ENCODE data around the gene IFI27. TPM values are rescaled to one million over a fixed set of nuclear protein-coding genes. Genes with fewer than 3 reads are reported as not detected.

The IFI27 gene
- total and polyA plus RNA-seq, 2 of the 4 experiments (the other 2 are of a cell fraction): under 0.01 to 0.60 TPM

DNA sequence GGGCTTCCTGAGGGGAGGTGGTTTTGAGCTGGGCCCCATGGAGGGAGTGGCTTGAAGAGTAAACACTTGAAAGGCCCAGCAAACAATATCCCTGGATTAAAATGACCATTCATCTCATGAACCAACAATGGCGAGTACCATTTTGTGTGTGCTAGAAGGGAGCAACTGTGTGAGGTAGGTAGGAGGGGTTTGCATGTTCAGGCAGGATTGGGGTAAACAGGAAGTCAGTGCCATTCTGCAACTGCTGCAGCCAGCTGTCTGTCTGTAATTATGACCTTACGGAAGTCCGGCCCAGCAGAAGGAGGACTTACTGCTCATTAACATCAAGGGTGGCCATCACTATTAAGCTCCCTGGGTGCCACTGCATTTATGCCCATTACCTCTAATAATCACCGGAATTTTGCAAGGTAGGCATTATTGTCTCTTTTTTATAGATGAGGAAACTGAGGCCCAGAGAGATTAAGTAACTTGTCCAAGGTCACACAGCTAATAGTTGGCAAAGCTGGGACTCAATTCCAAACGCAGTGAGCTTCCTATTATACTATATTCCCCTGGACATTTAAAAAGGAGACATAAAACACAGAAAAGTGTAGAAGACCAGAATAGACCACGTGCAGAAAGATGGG, 35.5 kb downstream of the IFI27 start:
- H2BK120ac ChIP-seq (ENCODE audit: low read depth, low read length): no peak overlapping the region
- H4K8ac ChIP-seq (ENCODE audit: low read depth in 2 of 2, low read length in 2 of 2): no peak overlapping the region
- H4K20me1 ChIP-seq (ENCODE audit: insufficient read depth, low read length): no peaks in the 10 kb centered on the region
- POLR2A ChIA-PET (ENCODE audit: unreplicated experiment): no interaction called here
- no peak overlapping the region for H3K4me3 ChIP-seq (ENCODE audit: insufficient read depth, low read depth, low read length)
- no peak overlapping the region for H4K91ac ChIP-seq (ENCODE audit: insufficient read depth, low read depth, low read length)
- no peak for ATAC-seq (ENCODE audit: low read depth)
- in situ Hi-C loops (cut with MboI; ENCODE audit: low sequenced_read_pairs) (no loop called here), intact Hi-C loops (cut with micrococcal nuclease) (no loop called here), dilution Hi-C loops (cut with HindIII; ENCODE audit: low sequenced_read_pairs, unreplicated experiment) (no loop called here)
- H3K4me2 ChIP-seq (ENCODE audit: low read depth, low read length): no peak overlapping the region
- no peak overlapping the region for H3K56ac ChIP-seq (ENCODE audit: extremely low read depth, insufficient read depth, low read length)
- H4K5ac ChIP-seq (ENCODE audit: low read depth, low read length): no peak overlapping the region
- no peaks in the 10 kb centered on the region for H3K9me1 ChIP-seq (ENCODE audit: insufficient read depth, low read length)
- BruUV-seq (replicated peaks): no TSS peak
- WGBS, 2 experiments (ENCODE audit: extremely low coverage in 2 of 2, insufficient read length in 1 of 2): 20% methylated on average over 2 of the region's 6 CpGs; no CpG with 5 or more reads in 1 of the 2 experiments
- H2BK15ac ChIP-seq (ENCODE audit: low read depth, low read length): no peak overlapping the region
- H3K27me3 ChIP-seq (ENCODE audit: control insufficient read depth, insufficient read depth, low read length): no peaks in the 10 kb centered on the region; the same call in 1 of the 2 replicates
- no peak for DNase-seq
- no peaks in the 10 kb centered on the region for H3K4me1 ChIP-seq (ENCODE audit: control insufficient read depth, insufficient read depth, low read length)
- no peak overlapping the region for H3K27ac ChIP-seq (ENCODE audit: insufficient read depth, low read length)
- H3K4ac ChIP-seq (ENCODE audit: low read depth, low read length): no peak overlapping the region
- no peak overlapping the region; the same call in 1 of the 2 replicates for H3K23ac ChIP-seq (ENCODE audit: low read depth, low read length)
- no peak overlapping the region for H2AK9ac ChIP-seq (replicated peaks; ENCODE audit: low read depth, low read length, poor library complexity)
- no peaks in the 10 kb centered on the region for H3K79me1 ChIP-seq (ENCODE audit: low read depth in 1 of 2, low read length in 2 of 2)
- H3K36me3 ChIP-seq (ENCODE audit: control insufficient read depth, insufficient read depth, low read length): no peaks in the 10 kb centered on the region
- no peak overlapping the region for H3K14ac ChIP-seq (replicated peaks; ENCODE audit: low read depth, low read length)
- H3K18ac ChIP-seq (ENCODE audit: low read depth, low read length): no peak overlapping the region
- no peak overlapping the region for H2AFZ ChIP-seq (replicated peaks; ENCODE audit: low read length, poor library complexity)
- H2BK20ac ChIP-seq (ENCODE audit: low read depth, low read length): no peak overlapping the region
- H3K9ac ChIP-seq (ENCODE audit: low read depth, low read length): no peak overlapping the region
- no peaks in the 10 kb centered on the region for H3K9me3 ChIP-seq (ENCODE audit: control insufficient read depth, insufficient read depth, low read length)
- CTCF ChIA-PET: interaction anchor here (1.1 kb wide), 1 partner anchor 10 kb away, joined by 3 read pairs; no protein-coding TSS in a partner anchor
- no peak overlapping the region for H2BK5ac ChIP-seq (ENCODE audit: low read depth, low read length, poor library complexity, severe bottlenecking)
- H2AK5ac ChIP-seq (ENCODE audit: low read depth, low read length): no peak overlapping the region
- TF ChIP-seq CEBPB (IDR thresholded peaks at IDR 0.05; ENCODE audit: low read depth, low read length) (no peak), RCOR1 (IDR thresholded peaks at IDR 0.05; ENCODE audit: insufficient replicate concordance, low read length) (no peak), MAFK (IDR thresholded peaks at IDR 0.05; ENCODE audit: low read depth, low read length) (peak; percentile 82)
- TF ChIP-seq, protein P1, sequence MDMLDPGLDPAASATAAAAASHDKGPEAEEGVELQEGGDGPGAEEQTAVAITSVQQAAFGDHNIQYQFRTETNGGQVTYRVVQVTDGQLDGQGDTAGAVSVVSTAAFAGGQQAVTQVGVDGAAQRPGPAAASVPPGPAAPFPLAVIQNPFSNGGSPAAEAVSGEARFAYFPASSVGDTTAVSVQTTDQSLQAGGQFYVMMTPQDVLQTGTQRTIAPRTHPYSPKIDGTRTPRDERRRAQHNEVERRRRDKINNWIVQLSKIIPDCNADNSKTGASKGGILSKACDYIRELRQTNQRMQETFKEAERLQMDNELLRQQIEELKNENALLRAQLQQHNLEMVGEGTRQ (IDR thresholded peaks at IDR 0.05; ENCODE audit: low read depth, low read length): no peak

Measured in IMR-90 (cell line).